ENCODE data around the gene INHBE.

DNA sequence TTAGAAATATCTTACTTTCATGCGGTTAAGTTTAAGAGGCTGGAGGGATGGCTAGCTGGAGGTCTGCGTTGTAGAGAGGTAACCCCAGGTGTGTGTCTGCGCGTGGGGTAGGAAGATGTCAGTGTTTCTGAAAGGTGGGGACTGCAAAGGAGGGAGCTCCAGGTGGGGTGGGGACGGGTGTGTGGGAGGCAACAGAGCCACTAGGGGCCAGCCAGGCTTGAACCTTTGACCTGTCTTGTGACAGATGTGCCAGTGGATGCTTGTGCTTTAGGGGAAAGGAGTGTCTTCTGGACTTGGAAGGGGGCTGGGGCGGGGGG is 5.3 kb downstream of the INHBE start:
- TF ChIP-seq CTCF (IDR thresholded peaks at IDR 0.05; ENCODE audit: poor library complexity, severe bottlenecking) (no peak), EZH2 (IDR thresholded peaks at IDR 0.05; ENCODE audit: borderline replicate concordance, insufficient read depth, low read length, poor library complexity, severe bottlenecking) (no peak), EP300 (conservative IDR thresholded peaks at IDR 0.05; ENCODE audit: poor library complexity, severe bottlenecking) (no peak), POLR2AphosphoS5 (IDR thresholded peaks at IDR 0.05) (no peak), RAD21 (conservative IDR thresholded peaks at IDR 0.05) (no peak), TAF1 (IDR thresholded peaks at IDR 0.05; ENCODE audit: low read depth) (no peak), REST (IDR thresholded peaks at IDR 0.05; ENCODE audit: borderline replicate concordance) (no peak)

All from neural cell (in vitro differentiated cells).